Measurements from ENCODE around the gene FAM3C.

DNA sequence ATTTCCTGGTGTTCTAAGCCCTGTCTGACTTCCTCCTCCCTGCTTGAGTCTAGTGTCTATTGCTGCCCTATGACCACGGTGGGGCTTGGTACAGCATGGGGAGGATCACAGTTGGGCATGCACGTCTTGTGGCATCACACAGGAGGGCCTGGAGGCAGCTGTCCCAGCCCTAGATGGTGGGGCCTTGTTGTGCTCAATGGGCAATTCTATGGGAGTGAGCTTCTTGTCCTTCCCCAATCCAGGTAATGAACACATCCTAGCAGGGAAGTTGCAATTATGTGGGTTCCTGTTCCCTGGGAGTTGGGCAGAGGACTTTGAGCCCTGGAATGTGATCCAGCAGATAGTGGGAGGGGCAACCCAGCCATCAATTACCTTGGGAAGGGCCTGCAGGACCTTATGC lies 10.8 kb upstream of the FAM3C start:
- TF ChIP-seq CTCF (conservative IDR thresholded peaks at IDR 0.05) = no peak
- no peak for TF ChIP-seq ZFX (IDR thresholded peaks at IDR 0.05)
